Endothelial cell of hepatic sinusoid (primary cell): ENCODE results near the gene ARL8A.
"Not testable (repeated sequence)": the region's sequence is repeated elsewhere in the genome, so short reads cannot be mapped to it uniquely, and the experiment has no call there.

Experiments used
- in situ Hi-C: cut with HindIII; loops from 2 replicates; pipeline ENCODE4 v1.10.0; 2017; ENCODE audit warnings: low sequenced_read_pairs

ARL8A gene

DNA sequence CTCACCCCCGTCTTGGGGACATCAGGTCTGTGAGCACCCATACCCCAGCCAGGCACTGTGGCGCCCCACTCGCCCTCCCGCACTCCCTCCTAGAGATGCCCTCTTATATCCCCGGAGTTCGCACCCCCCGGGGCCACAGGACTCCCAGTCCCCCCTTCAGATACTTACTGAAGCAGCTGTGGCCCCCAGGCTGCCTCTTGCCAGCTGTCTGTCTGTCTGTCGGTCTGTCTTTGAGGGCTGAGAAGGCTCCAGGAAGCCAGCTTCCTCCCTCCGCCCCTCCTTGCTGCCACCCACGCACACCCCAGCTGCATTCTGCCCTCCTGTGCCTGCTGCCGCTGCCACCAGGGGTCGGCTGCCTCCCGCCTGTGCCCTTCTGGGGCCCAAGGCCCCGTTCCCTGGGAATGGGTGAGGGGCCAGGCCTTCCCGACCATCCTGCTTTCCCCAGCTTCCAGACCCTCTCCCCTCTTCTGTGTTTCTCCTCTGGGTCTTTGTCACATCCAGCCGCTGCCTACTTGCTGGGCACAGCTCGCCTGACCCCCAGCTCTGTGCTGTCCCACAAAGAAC, 15.9 kb upstream of the ARL8A start, which contains the start of gene PTPN7:
TSS of gene PTPN7 (minus strand) at position 226 of the 564 bp plus-strand sequence. CDS start 1,200 bp downstream, outside the sequence.
- in situ Hi-C loops: loop anchor here (5.0 kb wide), 1 partner anchor 52 kb away; no protein-coding TSS in a partner anchor

DNA sequence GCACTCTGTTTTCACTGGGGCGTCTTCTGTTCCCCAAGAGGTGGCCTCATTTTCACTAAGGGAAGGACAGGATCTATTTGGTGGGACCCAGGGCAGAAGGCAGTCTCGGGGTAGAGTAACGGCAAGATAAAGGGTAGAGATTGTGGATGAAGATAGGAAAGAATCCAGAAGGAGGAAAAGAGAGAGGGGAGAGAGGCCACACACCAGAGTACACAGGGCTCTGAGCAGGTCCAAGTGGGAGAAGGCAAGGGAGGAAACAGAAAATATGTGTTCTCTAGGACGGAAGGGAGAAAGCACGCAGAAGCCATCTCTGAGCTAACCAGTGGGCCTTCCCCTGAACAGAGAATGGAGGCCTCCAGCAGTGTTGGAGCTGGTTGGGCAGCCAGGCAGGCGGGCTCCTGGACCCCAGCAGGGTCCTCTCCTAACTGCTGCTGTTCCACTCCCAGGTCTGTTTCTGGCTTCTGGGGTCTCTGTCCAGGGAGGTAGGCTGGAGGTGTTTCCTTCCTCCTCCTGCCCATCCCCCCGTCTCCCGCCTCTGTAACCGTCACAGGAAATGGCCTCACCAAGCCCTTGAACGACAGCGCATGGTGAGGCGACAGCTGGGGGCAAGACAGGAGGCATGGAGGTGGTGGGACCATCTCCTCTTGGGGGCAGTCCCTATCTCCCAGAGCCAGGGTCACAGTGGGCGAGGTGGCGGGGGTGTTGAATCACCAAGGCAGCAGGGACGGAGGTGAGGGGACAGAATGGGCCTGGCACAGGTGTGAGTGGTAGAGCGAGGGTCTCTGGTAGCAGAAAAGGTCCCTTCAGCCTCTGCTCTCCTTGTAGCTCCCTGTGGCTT, 15.2 kb upstream of the ARL8A start:
- in situ Hi-C loops: loop anchor here (5.0 kb wide), 1 partner anchor 53 kb away; no protein-coding TSS in a partner anchor

GRCh38 chr1:202158810-202159533, 14.4 kb upstream of the ARL8A start:
- in situ Hi-C loops: no loop called here

GRCh38 chr1:202157945-202158344, 13.4 kb upstream of the ARL8A start:
- in situ Hi-C loops: no loop called here

- in situ Hi-C loops: no loop called here
Observed at GRCh38 chr1:202156590-202156989, 12.1 kb upstream of the ARL8A start.

GRCh38 chr1:202155478-202156021, 11.0 kb upstream of the ARL8A start:
- in situ Hi-C loops: no loop called here

DNA sequence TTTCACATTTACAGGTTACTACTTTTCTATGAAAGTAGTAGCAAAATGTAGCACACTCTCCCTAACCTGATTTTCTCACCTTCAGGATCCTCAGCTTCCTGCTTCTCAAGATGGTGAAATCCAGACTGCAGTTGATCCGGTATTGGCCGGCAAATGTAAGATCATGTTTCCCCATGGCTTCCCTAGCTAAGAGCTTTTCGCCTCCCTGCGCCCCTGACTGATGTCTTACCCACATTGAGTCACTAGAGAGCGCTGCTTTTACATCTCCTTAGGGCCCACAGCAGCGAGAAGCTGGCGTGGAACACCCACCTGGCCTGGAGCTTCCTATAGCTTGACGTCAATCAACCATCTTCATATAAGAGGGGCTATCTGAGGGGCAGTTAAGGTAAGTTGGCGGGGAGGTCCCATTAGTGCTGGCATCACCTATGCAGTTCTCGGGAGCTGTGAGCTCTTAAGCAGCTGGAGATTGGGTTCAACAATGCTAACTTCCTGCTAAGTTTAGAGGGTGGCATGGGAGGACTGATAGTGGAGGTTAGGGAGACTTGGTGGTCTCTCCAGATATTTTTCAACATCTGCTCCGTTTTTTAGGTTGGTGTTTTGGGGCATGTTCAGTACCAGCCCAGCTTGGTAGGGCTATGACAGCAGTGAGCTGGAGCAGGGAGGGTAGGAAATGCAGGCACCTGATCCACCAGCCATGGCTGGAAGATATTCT, 10.4 kb upstream of the ARL8A start:
- in situ Hi-C loops: no loop called here

GRCh38 chr1:202154148-202154765, 9.7 kb upstream of the ARL8A start:
- in situ Hi-C loops: no loop called here

DNA sequence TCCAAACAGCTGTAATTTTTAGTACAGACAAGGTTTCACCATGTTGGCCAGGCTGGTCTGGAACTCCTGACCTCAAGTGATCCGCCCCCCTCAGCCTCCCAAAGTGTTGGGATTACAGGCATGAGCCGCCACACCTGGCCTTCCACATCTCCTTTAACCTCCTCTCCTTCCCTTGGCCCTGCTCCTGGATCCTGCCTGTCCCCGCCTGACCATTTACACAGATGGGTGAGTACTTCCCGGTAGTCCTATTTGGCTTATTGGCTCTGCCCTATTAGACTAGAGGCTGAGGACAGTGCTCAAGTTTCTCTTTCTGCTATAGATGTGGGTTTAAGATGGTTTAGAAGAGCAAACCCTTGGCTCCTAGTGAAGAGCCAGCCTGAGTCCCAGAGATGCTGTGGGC, 8.7 kb upstream of the ARL8A start:
- in situ Hi-C loops: no loop called here

DNA sequence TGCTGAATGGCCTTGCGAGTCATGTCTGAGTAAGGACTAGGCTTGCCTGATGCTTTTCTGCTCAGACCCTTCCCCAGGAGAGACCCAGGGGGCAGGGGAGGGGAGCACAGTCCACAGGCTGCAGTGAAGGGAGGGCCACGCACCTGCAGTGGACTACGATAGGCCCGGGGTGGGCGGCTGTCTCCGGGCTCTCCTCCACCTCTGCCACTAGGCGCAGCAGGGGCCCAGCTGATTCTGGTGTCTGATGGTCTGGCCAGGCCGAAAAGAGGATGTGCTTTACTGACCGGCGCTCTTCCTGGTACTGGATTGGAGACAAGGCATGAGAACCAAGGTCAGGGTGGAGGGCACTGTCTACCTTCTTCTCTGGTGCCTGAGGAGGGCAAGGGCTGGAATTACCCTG, 7.9 kb upstream of the ARL8A start:
- in situ Hi-C loops: no loop called here

DNA sequence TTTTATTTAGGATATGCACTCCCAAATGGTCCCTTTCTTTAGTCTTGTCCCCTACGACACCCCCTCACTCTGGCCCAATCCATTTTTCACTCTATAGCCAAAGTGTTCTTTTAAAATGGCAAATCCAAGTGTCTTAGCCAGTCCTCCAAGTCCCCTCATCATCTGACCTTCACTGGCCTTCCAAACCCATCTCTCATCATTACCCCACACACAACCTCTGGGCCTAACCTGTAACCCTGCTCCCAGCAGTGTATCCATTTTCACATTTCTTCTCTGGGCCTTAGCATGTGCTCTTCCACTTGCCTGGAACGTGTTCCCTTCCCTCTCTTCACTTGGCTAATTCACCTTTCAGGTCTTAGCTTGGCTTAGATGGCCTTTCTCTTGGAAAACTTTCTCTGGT, 6.5 kb upstream of the ARL8A start:
- in situ Hi-C loops: no loop called here

DNA sequence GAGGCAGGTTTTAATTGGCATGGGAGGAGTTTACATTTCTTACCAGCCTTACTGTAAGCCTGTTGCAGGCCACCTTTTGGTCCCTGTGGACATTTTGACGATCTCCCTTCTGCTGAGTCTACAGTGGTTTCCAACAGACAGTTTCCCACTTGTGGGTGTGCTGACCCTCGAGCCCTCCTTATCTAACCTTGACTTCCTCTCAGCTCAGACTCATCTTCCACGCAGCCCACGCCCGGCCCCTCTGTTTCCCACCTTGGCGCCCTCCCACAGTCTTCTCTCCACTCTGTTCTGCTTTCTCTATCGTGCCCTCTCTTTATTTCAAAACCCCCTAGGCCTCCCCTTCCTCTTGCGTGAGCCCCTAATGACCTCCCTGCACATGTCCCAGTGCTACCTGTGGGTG, 6.1 kb upstream of the ARL8A start:
- in situ Hi-C loops: no loop called here

GRCh38 chr1:202150187-202150586, 5.7 kb upstream of the ARL8A start:
- in situ Hi-C loops: no loop called here

DNA sequence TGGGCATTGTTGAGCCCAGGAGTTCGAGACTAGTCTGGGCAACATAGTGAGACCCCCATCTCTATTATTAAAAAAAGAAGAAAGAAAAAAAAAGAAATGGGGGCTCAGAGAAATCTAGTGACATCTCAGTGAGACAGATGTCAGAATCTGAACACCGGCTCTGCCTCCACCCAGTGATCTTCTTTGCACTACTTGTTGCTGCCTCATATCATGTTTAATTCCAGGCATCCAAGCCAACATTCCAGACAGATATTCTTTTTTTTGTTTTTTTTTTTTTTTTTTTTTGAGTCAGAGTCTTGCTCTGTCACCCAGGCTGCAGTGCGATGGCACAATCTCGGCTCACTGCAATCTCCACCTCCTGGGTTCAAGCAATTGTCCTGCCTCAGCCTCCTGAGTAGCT, 5.0 kb upstream of the ARL8A start:
- in situ Hi-C loops: no loop called here

DNA sequence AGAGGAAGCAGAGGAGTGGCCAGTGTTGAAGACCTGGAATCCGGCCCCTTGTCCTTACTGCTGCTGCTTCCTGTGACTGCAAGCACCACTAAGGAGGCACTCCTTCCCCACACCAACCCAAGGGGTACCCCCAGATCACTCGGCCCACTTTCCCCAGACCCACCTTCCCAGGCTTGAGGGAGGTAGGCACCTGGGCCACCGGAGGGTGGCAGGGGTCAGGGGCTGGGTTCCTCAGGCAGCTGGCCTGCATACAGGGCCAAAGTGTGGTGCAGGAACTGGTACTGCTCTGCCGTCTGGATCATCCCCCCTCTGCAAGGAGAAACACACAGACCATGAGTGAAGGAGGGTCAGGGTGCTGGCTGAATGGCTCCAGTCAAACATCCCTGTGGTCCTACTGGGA, 3.9 kb upstream of the ARL8A start:
- in situ Hi-C loops: no loop called here

DNA sequence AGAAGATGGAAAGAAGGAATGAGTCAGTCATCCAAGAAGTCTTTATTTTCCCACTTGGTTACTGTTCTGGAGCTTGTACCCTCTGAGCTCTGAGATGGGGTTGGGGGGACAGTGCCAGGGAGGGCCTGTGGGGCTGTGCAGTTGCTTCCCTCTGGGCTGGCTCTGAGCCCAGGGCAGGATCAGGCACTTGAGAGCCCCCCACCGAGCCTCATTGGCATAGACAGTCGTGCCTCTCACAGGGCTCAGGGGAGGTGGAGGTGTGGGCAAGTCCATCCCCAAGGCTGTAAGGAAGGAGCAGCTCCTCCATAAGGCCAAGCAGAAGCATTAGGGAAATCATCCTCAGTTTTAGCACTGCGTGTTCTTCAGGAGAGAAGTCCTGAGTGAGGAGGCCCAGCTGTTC, 2.5 kb upstream of the ARL8A start:
- in situ Hi-C loops: no loop called here

DNA sequence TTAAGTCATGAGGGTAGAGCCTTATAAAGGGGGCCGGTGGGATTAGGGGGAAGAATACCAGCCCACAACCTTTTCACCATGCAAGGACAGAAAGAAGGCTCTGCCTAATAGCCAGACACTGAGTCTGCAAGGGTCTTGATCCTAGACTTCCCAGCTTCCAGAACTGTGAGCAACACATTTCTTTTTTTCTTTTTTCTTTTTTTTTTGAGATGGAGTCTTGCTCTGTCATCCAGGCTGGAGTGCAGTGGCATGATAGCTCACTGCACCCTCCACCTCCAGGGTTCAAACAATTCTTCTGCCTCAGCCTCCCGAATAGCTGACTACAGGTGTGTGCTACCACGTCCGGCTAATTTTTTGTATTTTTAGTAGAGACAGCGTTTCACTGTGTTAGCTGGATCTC, 1.7 kb upstream of the ARL8A start:
- in situ Hi-C loops: no loop called here

GRCh38 chr1:202145744-202146140, 1.2 kb upstream of the ARL8A start:
- in situ Hi-C loops: not testable (repeated sequence)

GRCh38 chr1:202145068-202145743, 669 bp upstream of the ARL8A start:
- in situ Hi-C loops: no loop called here
